Suppressor macrophage (primary cell): ENCODE results near the gene CD320.

Experiments
- DNase-seq, 4 experiments: peaks; one replicate each; pipeline ENCODE4 v3.0.0-alpha.2; 2020 to 2022

The CD320 gene

DNA sequence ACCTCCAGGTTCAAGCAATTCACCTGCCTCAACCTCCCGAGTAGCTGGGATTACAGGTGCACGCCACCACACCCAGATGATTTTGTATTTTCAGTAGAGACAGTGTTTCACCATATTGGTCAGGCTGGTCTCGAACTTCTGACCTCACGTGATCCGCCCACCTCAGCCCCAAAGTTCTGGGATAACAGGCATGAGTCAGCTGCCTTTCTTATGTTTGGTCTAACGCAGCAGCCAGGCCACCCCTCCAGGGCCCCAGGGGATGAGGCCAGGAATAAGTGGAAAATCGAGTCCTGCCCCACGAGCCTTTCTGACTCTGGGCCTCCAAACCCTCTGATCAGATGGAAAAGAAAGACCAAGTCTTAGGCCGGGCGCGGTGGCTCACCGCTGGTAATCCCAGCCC lies 54.5 kb downstream of the CD320 start:
- DNase-seq = no peak

- DNase-seq = peak; percentile 83 to 91 (median 90)
These were observed 55.1 kb downstream of the CD320 start for GRCh38 chr19:8252922-8253589.
